GM18907 (cell line): ENCODE results near the gene PIK3C2G.

Experiments used
- ATAC-seq: cut with Tn5 transposase; IDR thresholded peaks from one replicate; pipeline ENCODE4 v1.9.1; 2021; ENCODE audit warnings: mild to moderate bottlenecking, moderate library complexity; ENCODE audit not compliant: unreplicated experiment

PIK3C2G gene

GRCh38 chr12:18402872-18403611 is 141.7 kb downstream of the PIK3C2G start:
- ATAC-seq = no peak

- no peak for ATAC-seq
Observed at GRCh38 chr12:18411453-18411852, 150.1 kb downstream of the PIK3C2G start.

GRCh38 chr12:18414671-18415070 is 153.4 kb downstream of the PIK3C2G start:
- ATAC-seq = no peak

- no peak for ATAC-seq
Observed at GRCh38 chr12:18415227-18415626, 153.9 kb downstream of the PIK3C2G start.

- no peak for ATAC-seq
Observed at GRCh38 chr12:18416412-18416811, 155.1 kb downstream of the PIK3C2G start.

GRCh38 chr12:18419311-18419710 is 158.0 kb downstream of the PIK3C2G start:
- no peak for ATAC-seq

- ATAC-seq = no peak
Observed at GRCh38 chr12:18421867-18422266, 160.5 kb downstream of the PIK3C2G start.

GRCh38 chr12:18422871-18423270 is 161.6 kb downstream of the PIK3C2G start:
- no peak for ATAC-seq

- no peak for ATAC-seq
Observed at GRCh38 chr12:18424857-18425256, 163.5 kb downstream of the PIK3C2G start.

GRCh38 chr12:18427520-18427919 is 166.2 kb downstream of the PIK3C2G start:
- no peak for ATAC-seq

- ATAC-seq = no peak
Observed at GRCh38 chr12:18428416-18428815, 167.1 kb downstream of the PIK3C2G start.

GRCh38 chr12:18429366-18429765 is 168.0 kb downstream of the PIK3C2G start:
- no peak for ATAC-seq

- peak; percentile 68 for ATAC-seq
Observed at GRCh38 chr12:18430425-18431048, 169.2 kb downstream of the PIK3C2G start.

GRCh38 chr12:18431771-18432170 is 170.5 kb downstream of the PIK3C2G start:
- ATAC-seq = no peak

GRCh38 chr12:18432206-18432605 is 170.9 kb downstream of the PIK3C2G start:
- no peak for ATAC-seq

- no peak for ATAC-seq
Observed at GRCh38 chr12:18436170-18436569, 174.9 kb downstream of the PIK3C2G start.

- no peak for ATAC-seq
Observed at GRCh38 chr12:18439541-18439940, 178.2 kb downstream of the PIK3C2G start.

GRCh38 chr12:18443768-18444437 is 182.6 kb downstream of the PIK3C2G start:
- no peak for ATAC-seq

GRCh38 chr12:18446061-18446644 is 184.8 kb downstream of the PIK3C2G start:
- ATAC-seq = no peak

- no peak for ATAC-seq
Observed at GRCh38 chr12:18454330-18454729, 193.0 kb downstream of the PIK3C2G start.

- ATAC-seq = no peak
Observed at GRCh38 chr12:18456344-18456743, 195.0 kb downstream of the PIK3C2G start.

GRCh38 chr12:18457362-18457761 is 196.0 kb downstream of the PIK3C2G start:
- ATAC-seq = no peak
